ENCODE measurements around the gene TNFRSF21. TPM values are rescaled to one million over a fixed set of nuclear protein-coding genes. Genes with fewer than 3 reads are reported as not detected.

Gene TNFRSF21
- total RNA-seq, 1 donor from 2014 or later, result 1.8 TPM

DNA sequence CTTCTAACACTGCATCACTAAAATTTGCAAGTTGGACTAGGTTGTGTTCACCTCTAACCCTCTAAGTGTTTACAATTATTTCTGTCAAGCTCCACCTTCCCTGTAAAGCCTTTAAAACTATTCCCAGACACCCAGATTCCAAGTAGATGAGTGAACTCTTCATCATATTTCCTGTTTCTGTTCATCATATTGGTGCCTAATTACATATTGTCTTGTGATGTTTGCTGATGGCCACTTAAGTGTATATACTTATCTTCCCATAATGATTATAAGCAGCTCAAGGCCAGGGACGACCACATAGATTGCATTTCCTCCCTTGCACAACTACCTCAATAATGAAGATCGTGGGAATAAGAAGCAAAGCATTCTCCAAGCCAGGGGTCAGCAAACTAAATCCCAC lies 16.8 kb downstream of the TNFRSF21 start:
- intact Hi-C loops (cut with DNase I), result no loop called here

DNA sequence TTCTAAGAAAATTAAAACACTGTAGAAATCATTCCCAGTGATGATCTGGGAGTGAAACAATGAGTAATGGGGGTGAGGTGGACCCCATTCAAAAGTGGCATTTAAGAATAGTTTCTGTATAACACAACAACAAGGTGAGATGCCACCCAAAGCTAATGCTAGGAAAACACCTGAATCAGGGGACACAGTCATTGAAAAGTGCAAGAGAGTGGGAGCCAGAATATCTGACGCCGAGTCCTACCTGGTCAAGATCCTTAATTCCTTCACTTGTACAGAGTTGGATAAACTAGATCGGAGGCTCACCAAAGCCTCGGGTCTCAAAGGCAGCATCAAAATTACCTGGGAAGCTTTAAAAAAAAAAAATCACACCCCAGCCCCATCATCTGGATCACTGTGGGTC lies 17.7 kb downstream of the TNFRSF21 start:
- DNase-seq (ENCODE audit: low spot score in 2 of 2), result no peak
- Histone ChIP-seq H3K4me1 (no peaks in the 10 kb centered on the region), H3K27ac (no peak overlapping the region), H3K4me3 (no peak overlapping the region), H3K9me3 (no peaks in the 10 kb centered on the region), H3K36me3 (no peaks in the 10 kb centered on the region), H3K27me3 (no peaks in the 10 kb centered on the region)
- TF ChIP-seq, protein P1, sequence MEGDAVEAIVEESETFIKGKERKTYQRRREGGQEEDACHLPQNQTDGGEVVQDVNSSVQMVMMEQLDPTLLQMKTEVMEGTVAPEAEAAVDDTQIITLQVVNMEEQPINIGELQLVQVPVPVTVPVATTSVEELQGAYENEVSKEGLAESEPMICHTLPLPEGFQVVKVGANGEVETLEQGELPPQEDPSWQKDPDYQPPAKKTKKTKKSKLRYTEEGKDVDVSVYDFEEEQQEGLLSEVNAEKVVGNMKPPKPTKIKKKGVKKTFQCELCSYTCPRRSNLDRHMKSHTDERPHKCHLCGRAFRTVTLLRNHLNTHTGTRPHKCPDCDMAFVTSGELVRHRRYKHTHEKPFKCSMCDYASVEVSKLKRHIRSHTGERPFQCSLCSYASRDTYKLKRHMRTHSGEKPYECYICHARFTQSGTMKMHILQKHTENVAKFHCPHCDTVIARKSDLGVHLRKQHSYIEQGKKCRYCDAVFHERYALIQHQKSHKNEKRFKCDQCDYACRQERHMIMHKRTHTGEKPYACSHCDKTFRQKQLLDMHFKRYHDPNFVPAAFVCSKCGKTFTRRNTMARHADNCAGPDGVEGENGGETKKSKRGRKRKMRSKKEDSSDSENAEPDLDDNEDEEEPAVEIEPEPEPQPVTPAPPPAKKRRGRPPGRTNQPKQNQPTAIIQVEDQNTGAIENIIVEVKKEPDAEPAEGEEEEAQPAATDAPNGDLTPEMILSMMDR (IDR thresholded peaks at IDR 0.05), result no peak
- intact Hi-C loops (cut with DNase I), result no loop called here

More for the DNA sequence above, 16.8 kb downstream of the TNFRSF21 start:
- TF ChIP-seq, protein P1 (IDR thresholded peaks at IDR 0.05), result no peak
- H3K36me3 ChIP-seq, result no peaks in the 10 kb centered on the region
- H3K27ac ChIP-seq, result no peak overlapping the region
- H3K4me1 ChIP-seq, result no peaks in the 10 kb centered on the region
- no peaks in the 10 kb centered on the region for H3K9me3 ChIP-seq
- H3K27me3 ChIP-seq, result no peaks in the 10 kb centered on the region
- H3K4me3 ChIP-seq, result no peak overlapping the region
- DNase-seq (ENCODE audit: low spot score in 2 of 2), result no peak

DNA sequence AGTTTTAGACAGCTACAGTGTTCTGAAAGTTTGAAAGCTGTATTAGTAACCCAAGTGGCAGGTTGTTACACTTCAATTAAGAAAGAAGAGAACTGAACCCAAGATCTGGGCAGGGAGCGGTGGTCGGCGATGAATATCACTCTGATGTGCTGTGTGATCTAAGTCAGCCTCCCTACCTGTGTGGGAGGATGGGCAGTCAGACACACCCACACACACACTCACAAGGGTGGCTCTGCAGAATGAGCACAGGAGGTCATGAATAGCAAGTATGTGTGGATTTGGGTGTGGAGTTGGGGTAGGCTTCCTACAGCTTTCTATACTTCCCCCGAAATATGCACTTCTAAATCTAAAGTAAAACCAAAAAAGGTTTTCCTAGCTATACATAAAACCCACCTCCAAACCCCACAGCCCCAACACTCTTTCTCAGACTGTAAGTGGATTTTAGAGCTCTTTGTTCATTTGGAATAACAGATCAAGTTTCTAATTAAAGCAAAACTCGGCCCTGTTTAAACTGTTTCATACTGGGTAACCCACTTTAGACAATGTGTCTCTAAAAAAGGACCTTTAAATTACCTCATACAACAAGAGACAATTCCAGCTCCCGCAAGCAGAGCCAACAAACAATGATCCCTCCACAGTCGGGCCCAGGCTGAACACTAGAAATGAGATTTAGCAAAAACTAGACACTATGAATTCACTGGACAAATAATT lies 19.4 kb downstream of the TNFRSF21 start:
- intact Hi-C loops (cut with DNase I), result no loop called here
- no peak for DNase-seq (ENCODE audit: low spot score in 2 of 2)

DNA sequence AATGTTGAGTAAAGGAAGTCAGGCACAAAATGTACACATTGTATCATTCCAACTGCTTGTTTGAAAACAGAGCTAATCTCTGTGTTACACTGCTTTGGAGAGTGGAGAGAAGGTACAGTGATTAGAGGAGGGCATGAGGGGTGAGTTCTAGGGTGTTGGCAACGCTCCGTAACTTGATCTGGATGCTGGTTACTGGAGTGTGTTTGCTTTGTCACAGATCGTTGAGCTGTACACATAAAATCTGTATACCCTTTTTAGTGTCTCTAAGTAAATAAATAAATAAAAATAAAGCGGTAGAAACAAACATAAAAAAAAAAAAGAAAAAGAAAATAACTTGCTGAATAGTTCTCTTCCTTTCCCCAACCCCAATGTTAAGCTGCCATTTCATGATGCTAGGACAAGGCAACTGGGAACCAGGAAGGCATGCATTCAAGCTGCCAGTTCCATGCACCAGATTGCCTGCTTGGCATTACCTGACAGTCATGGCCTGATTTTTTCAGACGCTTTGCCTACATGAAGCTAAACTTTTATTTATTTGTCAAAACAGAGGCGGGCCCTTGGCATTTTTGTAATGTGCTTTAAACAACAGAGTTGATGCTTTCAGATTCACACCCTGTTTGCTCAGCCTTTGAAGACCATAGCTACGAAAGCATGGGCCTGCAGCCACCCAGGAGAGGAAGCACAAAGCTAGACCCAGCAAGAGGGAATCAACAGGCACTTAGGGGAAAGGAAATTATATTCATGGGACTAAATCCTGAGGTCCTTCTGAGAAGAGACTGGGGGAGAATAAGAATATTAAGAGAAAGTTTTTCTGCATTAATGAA lies 21.2 kb downstream of the TNFRSF21 start:
- no peaks in the 10 kb centered on the region for H3K9me3 ChIP-seq
- no peaks in the 10 kb centered on the region for H3K4me1 ChIP-seq
- H3K27ac ChIP-seq, result no peak overlapping the region
- TF ChIP-seq, protein P1 (IDR thresholded peaks at IDR 0.05), result no peak
- intact Hi-C loops (cut with DNase I), result no loop called here
- H3K27me3 ChIP-seq, result no peaks in the 10 kb centered on the region
- no peak for DNase-seq (ENCODE audit: low spot score in 2 of 2)
- H3K4me3 ChIP-seq, result no peak overlapping the region
- no peaks in the 10 kb centered on the region for H3K36me3 ChIP-seq

More for the DNA sequence above, 19.4 kb downstream of the TNFRSF21 start:
- no peaks in the 10 kb centered on the region for H3K36me3 ChIP-seq
- no peaks in the 10 kb centered on the region for H3K4me1 ChIP-seq
- H3K27ac ChIP-seq, result no peak overlapping the region
- TF ChIP-seq, protein P1 (IDR thresholded peaks at IDR 0.05), result no peak
- H3K4me3 ChIP-seq, result no peak overlapping the region
- H3K9me3 ChIP-seq, result no peaks in the 10 kb centered on the region
- H3K27me3 ChIP-seq, result no peaks in the 10 kb centered on the region

DNA sequence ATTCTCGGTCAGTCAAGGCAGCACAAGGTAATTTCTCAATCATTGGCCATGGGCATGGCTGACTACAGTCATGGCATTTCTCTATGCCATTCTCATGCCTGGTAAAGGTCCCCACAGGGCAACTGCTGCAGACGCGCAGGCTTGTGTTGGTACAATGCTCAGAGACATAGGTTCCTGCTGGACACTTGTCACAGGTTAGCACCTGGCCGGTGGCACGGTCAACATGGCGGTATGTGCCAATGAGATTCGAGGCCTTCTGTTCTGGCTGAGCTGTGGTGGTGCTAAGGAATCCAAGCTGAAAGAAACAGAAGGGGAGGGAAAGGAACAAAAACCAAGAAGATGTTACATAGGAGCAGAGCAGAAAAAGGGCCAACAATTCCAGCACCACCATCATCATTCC lies 23.4 kb downstream of the TNFRSF21 start:
- TF ChIP-seq, protein P1 (IDR thresholded peaks at IDR 0.05), result no peak
- no peaks in the 10 kb centered on the region for H3K36me3 ChIP-seq
- intact Hi-C loops (cut with DNase I), result no loop called here
- H3K9me3 ChIP-seq, result no peaks in the 10 kb centered on the region
- H3K27me3 ChIP-seq, result no peaks in the 10 kb centered on the region
- DNase-seq (ENCODE audit: low spot score in 2 of 2), result no peak
- no peaks in the 10 kb centered on the region for H3K4me1 ChIP-seq
- no peak overlapping the region for H3K4me3 ChIP-seq
- H3K27ac ChIP-seq, result no peak overlapping the region

Data from ascending aorta (tissue), 2 donors.